ENCODE results near the gene COL12A1.

The COL12A1 gene

GRCh38 chr6:75094614-75095200 is 111.1 kb downstream of the COL12A1 start:
- DNase-seq, result no peak

- DNase-seq, result no peak
Observed at GRCh38 chr6:75091467-75092190, 114.2 kb downstream of the COL12A1 start.

DNA sequence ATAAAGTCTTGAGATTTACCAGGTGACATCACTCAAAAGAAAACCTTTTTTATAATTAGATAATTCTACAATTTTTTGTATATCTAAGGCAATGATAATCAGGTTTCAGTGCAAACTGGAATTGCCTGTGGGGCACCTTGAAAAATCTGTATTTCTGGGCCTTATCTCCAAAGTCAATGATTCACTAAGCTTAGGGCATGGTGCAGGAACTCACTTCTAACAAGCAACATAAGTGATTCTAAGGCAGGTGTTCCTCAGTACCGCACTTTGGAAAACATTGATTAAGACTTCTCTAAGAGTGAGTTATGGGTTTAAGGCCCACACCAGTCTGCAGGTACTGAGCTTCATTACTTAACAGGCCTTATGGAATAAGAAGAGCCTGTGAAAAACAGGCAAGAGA is 115.3 kb downstream of the COL12A1 start:
- no peak for DNase-seq

DNA sequence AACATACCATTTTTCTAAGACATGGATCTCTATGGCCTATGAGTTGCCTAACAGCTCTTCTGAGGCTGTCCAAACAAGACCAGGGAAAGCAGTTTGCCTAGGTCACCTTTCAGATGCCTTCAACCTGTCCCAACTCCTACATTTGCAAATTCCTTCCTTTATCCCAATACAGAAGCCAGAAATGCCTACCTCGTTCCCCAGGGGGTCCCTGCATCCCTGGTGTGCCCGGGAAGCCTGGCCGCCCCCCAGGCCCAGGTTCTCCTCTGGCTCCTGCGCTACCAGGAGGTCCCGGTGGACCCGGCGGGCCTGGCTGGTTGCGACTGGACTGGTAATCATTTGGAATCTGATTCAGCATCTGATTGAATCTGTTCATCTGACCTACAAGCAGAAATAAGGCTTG is 115.9 kb downstream of the COL12A1 start:
- DNase-seq, result no peak

GRCh38 chr6:75089151-75089897 is 116.5 kb downstream of the COL12A1 start:
- DNase-seq, result no peak

- no peak for DNase-seq
Observed at GRCh38 chr6:75085931-75086635, 119.8 kb downstream of the COL12A1 start.

GRCh38 chr6:75084872-75085381 is 120.9 kb downstream of the COL12A1 start:
- DNase-seq, result no peak

DNA sequence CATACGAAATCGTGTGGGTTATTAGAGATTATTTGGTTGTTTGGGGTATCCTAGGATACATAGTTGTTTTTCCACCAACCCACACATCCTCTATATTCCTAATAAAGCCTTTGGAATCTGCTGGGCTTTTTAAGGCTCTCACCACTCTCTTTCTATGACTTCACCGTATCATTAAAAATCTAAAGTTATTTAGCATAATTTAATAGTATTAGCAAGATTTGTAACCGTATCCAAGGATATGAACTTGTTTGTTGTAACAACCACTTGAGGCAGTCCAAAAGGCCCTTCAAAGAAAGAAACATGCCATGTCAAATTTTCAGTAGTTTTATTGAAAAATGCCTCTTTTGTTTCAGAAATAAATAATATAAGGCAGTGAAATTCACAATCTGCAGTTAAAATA is 121.8 kb downstream of the COL12A1 start:
- no peak for DNase-seq

DNA sequence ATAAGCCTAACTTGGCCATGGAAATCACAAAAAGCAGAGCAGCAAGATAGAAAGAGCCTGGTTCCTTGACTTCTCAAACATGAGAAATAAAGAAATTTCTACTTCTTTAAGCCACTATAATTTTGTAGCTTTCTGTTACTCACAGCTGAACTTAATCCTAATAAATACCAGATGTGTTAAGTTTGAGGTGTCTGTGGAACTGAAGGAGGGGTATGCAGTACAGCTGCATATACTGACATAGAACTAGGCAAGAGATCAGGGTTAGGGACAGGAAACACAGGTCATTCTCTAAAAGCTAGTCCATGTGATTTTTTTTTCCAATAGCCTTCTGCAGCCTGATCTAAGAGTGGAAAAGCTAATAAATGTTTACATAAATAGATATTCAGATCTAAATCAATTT is 123.9 kb downstream of the COL12A1 start:
- DNase-seq, result no peak

- no peak for DNase-seq
Observed at GRCh38 chr6:75081047-75081446, 124.8 kb downstream of the COL12A1 start.

- no peak for DNase-seq
Observed at GRCh38 chr6:75079589-75079988, 126.3 kb downstream of the COL12A1 start.

GRCh38 chr6:75077701-75078100 is 128.2 kb downstream of the COL12A1 start:
- DNase-seq, result no peak

DNA sequence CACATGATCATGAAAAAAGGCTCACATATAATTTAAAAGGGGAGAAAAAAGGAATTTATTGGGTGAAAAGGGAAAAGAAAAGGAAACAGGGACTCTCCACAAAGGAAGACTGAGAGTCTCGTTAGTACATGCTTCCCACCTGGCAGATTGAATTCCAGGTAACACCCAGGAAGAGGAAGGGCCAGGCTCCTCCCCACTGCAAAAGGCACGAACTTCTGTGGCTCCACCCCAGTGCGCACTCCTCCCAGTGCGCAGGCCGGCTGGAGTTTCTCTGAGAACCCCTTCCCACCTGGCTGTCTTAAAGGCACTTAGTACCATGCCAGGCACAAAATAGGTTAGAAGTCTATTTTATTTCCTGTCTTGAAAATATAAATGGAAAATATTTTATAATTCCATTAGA is 129.8 kb downstream of the COL12A1 start:
- DNase-seq, result no peak

DNA sequence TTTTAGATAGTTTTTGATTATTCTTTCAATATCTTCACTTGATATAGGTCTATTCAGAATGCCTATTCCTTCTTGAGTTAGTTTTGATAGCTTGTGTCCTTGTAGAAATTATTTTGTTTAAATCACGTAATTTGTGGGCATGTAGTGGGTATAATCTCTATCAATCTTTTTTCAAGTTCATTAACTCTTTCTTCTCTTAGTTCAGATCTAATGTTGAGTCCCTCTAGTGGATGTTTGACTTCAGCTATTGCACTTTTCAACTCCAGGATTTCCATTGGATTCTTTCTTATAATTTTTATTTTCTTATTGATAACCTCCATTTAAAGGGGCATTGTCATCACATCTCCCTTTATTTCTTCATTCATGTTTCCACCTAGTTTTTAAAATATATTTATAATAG is 135.6 kb downstream of the COL12A1 start:
- no peak for DNase-seq

DNA sequence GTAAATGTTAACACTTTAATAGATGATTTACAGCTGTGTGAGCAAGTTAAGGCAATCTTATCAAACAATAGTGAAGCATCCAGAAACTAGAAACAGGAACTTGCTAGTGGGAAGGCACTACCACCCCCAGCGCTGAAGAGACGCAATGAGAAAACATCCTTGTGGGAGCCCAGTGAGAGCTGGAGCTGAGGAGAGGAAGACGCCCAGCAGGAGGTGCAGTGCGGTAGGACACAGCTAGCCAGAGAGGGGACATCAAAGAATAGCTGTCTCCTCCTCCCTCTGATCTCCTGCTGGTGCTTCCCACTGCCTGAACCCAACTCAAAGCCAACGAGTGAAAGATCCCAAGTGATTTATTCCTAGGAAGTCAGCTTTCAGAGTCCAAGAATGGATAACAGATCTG is 140.3 kb downstream of the COL12A1 start:
- no peak for DNase-seq

DNA sequence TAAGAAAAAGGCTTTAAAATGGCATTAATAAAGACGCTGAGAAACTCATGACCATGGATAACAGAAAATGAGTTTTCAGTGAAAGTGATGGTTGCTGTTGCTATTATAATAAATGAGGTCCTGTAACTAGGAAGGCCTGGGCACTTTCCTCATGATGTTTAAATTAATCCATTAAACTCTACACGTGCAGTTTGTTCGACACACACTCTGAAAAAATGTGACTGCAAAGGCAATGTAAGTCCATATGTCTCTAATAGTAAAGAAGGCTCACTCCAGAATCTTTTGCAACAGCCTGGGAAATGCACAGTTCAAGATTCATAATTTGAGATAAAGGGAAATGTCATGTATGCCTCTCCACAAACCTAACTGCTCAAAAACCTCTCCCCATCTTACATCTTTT is 153.4 kb downstream of the COL12A1 start:
- no peak for DNase-seq

DNA sequence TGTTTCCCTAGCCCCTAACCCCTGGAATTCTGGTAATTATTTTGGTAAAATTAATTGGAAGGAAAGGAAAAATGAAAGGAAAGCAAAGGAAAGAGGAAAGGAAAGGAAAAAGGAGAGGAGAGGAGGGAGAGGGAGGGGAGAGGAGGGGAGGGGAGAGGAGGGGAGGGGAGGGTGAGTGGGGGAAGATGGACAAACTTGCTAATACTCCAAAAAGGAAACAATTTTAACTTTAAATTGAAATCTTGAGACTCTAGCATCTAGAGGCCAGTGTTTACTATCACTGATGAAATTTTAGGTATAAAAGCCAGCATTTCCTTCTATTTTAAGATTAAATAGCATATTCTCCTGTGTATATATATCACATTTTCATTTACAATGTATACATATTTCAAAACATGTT is 156.5 kb downstream of the COL12A1 start:
- no peak for DNase-seq

DNA sequence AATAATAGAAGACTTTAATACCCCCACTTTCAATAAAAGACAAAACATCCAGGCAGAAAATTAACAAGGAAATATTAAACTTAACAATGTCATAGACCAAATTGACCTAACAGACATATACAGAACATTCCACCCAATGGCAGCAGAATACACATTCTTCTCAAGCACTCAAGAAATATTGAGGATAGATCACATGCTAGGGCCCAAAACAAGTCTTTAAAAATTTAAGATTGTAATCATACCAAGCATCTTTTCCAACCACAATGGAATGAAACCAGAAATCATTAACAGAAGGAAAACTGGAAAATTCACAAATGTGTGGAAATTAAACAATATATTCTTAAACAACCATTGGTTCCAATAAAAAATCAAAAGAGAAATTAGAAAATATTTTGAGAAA is 161.0 kb downstream of the COL12A1 start:
- DNase-seq, result no peak

DNA sequence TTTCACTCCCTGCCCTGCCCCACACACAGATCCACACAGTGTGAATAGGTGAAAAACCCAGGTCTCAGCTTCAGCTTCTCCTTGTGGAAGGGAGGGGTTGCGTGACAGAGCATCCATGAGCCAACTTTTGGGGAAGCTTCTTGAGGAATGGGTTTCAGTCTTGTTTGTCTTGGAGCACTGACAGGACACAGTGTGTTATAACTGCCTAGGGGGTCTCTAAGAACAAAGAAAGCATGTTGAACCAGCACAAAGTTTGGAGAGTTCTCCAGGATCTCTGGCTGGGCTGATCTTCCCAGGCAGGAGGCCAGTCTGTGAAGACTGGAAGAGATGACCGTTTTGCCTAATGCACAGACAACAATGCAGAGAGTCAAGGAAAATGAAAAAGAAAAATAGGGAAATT is 164.5 kb downstream of the COL12A1 start:
- DNase-seq, result no peak
